HFFc6 (cell line): ENCODE data around the gene CCT3. TPM values are rescaled to one million over a fixed set of nuclear protein-coding genes. Genes with fewer than 3 reads are reported as not detected.

Source experiments
- DNase-seq: peaks from one replicate; pipeline ENCODE4 v3.0.0-alpha.2; 2018
- H3K27ac Mint-ChIP-seq: 2 replicates; pipeline ENCODE4 v1.8.0; 2020; ENCODE audit warnings: mild to moderate bottlenecking, mixed read lengths
- H3K27me3 Mint-ChIP-seq: 2 replicates; pipeline ENCODE4 v1.8.0; 2021; ENCODE audit warnings: mild to moderate bottlenecking, moderate library complexity, mixed read lengths; ENCODE audit not compliant: insufficient read depth
- H3K36me3 Mint-ChIP-seq: 2 replicates; pipeline ENCODE4 v1.8.0; 2021; ENCODE audit warnings: low read depth, mixed read lengths
- H3K4me1 Mint-ChIP-seq: 2 replicates; pipeline ENCODE4 v1.8.0; 2020; ENCODE audit warnings: low read depth, mixed read lengths
- H3K4me3 Mint-ChIP-seq: 2 replicates; pipeline ENCODE4 v1.8.0; 2020; ENCODE audit warnings: mild to moderate bottlenecking, moderate library complexity, mixed read lengths
- H3K9me3 Mint-ChIP-seq: 2 replicates; pipeline ENCODE4 v1.8.0; 2020; ENCODE audit warnings: mild to moderate bottlenecking, mixed read lengths
- total RNA-seq, 6 experiments: library from RNA; stranded (reverse); fragmentation: NEBNext Ultra II Directional; extraction: Animal tissue kit (Norgen Biotek cat#: 25700); gene quantifications; 2 replicates in 1 of 6; 3 replicates in 5 of 6; pipeline ENCODE4 v1.2.3, GENCODE V29; 2021
- TF ChIP-seq, protein P1 (sequence below): fragments of 200-600 bp; sonication (generic); IDR thresholded peaks from 2 replicates; pipeline ENCODE4 v1.5.0; 2021; ENCODE audit warnings: antibody characterized with exemption, mild to moderate bottlenecking

Gene CCT3
- total RNA-seq, 6 experiments from 2014 or later = 306 to 382 (median 317) TPM

DNA sequence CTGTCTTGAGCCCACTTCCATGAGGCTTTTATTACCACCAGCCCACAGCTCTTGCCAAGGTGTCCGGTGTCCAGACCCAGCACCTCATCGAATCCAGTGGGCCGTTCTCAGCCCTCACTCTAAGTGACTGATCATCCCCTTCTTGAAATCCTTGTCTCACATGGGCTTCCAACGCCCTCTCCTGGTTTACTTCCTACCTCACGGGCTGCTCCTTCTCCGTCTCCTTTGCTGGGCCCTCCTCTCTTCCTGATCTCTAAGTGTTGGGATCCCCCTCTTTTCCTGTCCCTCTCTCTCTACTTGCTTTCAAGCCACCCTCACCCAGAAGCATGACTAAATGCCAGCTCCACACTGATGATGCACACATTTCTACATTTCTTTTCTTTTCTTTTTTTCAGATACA is 21.9 kb upstream of the CCT3 start:
- Mint-ChIP-seq H3K27ac (no peak overlapping the region), H3K27me3 (peaks cover 30% of the 10 kb centered on the region), H3K36me3 (no peaks in the 10 kb centered on the region; the same call in 1 of the 2 replicates), H3K4me1 (peaks cover 8% of the 10 kb centered on the region), H3K4me3 (no peak overlapping the region), H3K9me3 (no peaks in the 10 kb centered on the region; the same call in 1 of the 2 replicates)
- DNase-seq = peak; percentile 43
- TF ChIP-seq, protein P1, sequence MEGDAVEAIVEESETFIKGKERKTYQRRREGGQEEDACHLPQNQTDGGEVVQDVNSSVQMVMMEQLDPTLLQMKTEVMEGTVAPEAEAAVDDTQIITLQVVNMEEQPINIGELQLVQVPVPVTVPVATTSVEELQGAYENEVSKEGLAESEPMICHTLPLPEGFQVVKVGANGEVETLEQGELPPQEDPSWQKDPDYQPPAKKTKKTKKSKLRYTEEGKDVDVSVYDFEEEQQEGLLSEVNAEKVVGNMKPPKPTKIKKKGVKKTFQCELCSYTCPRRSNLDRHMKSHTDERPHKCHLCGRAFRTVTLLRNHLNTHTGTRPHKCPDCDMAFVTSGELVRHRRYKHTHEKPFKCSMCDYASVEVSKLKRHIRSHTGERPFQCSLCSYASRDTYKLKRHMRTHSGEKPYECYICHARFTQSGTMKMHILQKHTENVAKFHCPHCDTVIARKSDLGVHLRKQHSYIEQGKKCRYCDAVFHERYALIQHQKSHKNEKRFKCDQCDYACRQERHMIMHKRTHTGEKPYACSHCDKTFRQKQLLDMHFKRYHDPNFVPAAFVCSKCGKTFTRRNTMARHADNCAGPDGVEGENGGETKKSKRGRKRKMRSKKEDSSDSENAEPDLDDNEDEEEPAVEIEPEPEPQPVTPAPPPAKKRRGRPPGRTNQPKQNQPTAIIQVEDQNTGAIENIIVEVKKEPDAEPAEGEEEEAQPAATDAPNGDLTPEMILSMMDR = peak; percentile 72

DNA sequence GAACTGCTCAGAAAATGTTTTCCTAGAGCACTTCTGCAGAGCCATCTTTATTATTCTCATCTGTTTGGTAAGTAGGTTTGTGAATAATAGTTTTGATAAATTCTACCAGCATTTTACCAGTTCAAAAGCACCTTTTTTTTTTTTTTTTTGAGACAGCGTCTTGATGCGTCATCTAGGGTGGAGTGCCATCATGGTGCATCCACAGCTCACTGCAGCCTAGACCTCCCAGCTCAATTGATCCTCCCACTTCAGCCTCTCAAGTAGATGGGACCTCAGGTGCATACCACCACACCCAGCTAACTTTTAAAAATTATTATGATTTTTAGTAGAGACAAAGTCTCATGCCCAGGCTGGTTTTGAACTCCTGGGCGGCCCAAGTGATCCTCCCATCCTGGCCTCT is 21.2 kb upstream of the CCT3 start:
- Mint-ChIP-seq H3K36me3 (no peaks in the 10 kb centered on the region; the same call in 1 of the 2 replicates), H3K27me3 (peaks cover 25% of the 10 kb centered on the region), H3K27ac (no peak overlapping the region), H3K4me1 (peaks cover 8% of the 10 kb centered on the region), H3K9me3 (no peaks in the 10 kb centered on the region; the same call in 1 of the 2 replicates), H3K4me3 (no peak overlapping the region)
- TF ChIP-seq, protein P1 = no peak
- no peak for DNase-seq

GRCh38 chr1:156358641-156359040 is 20.5 kb upstream of the CCT3 start:
- H3K9me3 Mint-ChIP-seq = no peaks in the 10 kb centered on the region
- no peaks in the 10 kb centered on the region for H3K36me3 Mint-ChIP-seq
- H3K4me3 Mint-ChIP-seq = no peak overlapping the region
- peaks cover 22% of the 10 kb centered on the region for H3K27me3 Mint-ChIP-seq
- TF ChIP-seq, protein P1 = no peak
- H3K4me1 Mint-ChIP-seq = peaks cover 8% of the 10 kb centered on the region
- no peak for DNase-seq
- no peak overlapping the region for H3K27ac Mint-ChIP-seq

- no peaks in the 10 kb centered on the region for H3K36me3 Mint-ChIP-seq
- no peaks in the 10 kb centered on the region for H3K9me3 Mint-ChIP-seq
- peaks cover 22% of the 10 kb centered on the region for H3K27me3 Mint-ChIP-seq
- no peak overlapping the region for H3K27ac Mint-ChIP-seq
- DNase-seq = no peak
- H3K4me1 Mint-ChIP-seq = peaks cover 8% of the 10 kb centered on the region
- no peak overlapping the region for H3K4me3 Mint-ChIP-seq
- TF ChIP-seq, protein P1 = no peak
These were observed 19.9 kb upstream of the CCT3 start for GRCh38 chr1:156357977-156358376.

- Mint-ChIP-seq H3K27ac (no peak overlapping the region), H3K4me1 (peaks cover 8% of the 10 kb centered on the region), H3K9me3 (no peaks in the 10 kb centered on the region), H3K27me3 (peaks cover 22% of the 10 kb centered on the region), H3K36me3 (no peaks in the 10 kb centered on the region), H3K4me3 (no peak overlapping the region)
- no peak for DNase-seq
- TF ChIP-seq, protein P1 = peak; percentile 96
These were observed 18.9 kb upstream of the CCT3 start for GRCh38 chr1:156356875-156357534.
